ENCODE data around the gene SMTNL1.

SMTNL1 gene

GRCh38 chr11:57511741-57512430, 25.5 kb upstream of the SMTNL1 start:
- DNase-seq (ENCODE audit: low spot score): no peak
- no peak overlapping the region for H3K27ac ChIP-seq
- no peak overlapping the region for H3K4me3 ChIP-seq
- TF ChIP-seq CTCF (IDR thresholded peaks at IDR 0.05): no peak

- no peak for DNase-seq (ENCODE audit: low spot score)
- no peak overlapping the region for H3K4me3 ChIP-seq
- H3K27ac ChIP-seq: peak overlapping the region in 1 of 2 donors; percentile 79
- no peak for TF ChIP-seq CTCF (IDR thresholded peaks at IDR 0.05)
Observed at GRCh38 chr11:57512646-57513451, 24.5 kb upstream of the SMTNL1 start.

- Histone ChIP-seq H3K27ac (peak overlapping the region in 1 of 2 donors; percentile 79), H3K4me3 (peak overlapping the region; percentile 98)
- DNase-seq (ENCODE audit: low spot score): no peak
- TF ChIP-seq CTCF (IDR thresholded peaks at IDR 0.05): no peak
Observed at GRCh38 chr11:57513452-57513795, 24.0 kb upstream of the SMTNL1 start.

GRCh38 chr11:57513911-57514537, 23.4 kb upstream of the SMTNL1 start:
- Histone ChIP-seq H3K4me3 (peak overlapping the region; percentile 98), H3K27ac (peak overlapping the region; percentile 65 to 79)
- no peak for TF ChIP-seq CTCF (IDR thresholded peaks at IDR 0.05)
- no peak for DNase-seq (ENCODE audit: low spot score)

- TF ChIP-seq CTCF (IDR thresholded peaks at IDR 0.05): no peak
- peak overlapping the region; percentile 65 to 79 for H3K27ac ChIP-seq
- peak overlapping the region; percentile 98 for H3K4me3 ChIP-seq
- no peak for DNase-seq (ENCODE audit: low spot score)
Observed at GRCh38 chr11:57514538-57515331, 22.7 kb upstream of the SMTNL1 start.

GRCh38 chr11:57515332-57516060, 21.9 kb upstream of the SMTNL1 start, which contains the start of gene SLC43A1:
Gene SLC43A1, minus strand, starts transcription at chr11:57515702. Its CDS starts 1,591 bp downstream, at chr11:57514111.
- TF ChIP-seq CTCF (IDR thresholded peaks at IDR 0.05): no peak
- H3K27ac ChIP-seq: peak within 1 kb of the TSS; percentile 65 to 79
- H3K4me3 ChIP-seq: peak within 1 kb of the TSS; percentile 98
- DNase-seq (ENCODE audit: low spot score): no peak

All from coronary artery (tissue), 2 donors.